Hepatocyte (in vitro differentiated cells): ENCODE data around the gene ZNF445. TPM values are rescaled to one million over a fixed set of nuclear protein-coding genes. Genes with fewer than 3 reads are reported as not detected.
"Not testable (repeated sequence)": the region's sequence is repeated elsewhere in the genome, so short reads cannot be mapped to it uniquely, and the experiment has no call there.

Experiments
- DNase-seq: peaks from one replicate; pipeline ENCODE4 v3.0.0-alpha.2; 2016; ENCODE audit warnings: low spot score
- H2AFZ ChIP-seq: fragments of 200-600 bp; sonication (generic); 2 replicates; pipeline ENCODE4 v1.6.0; 2016; ENCODE audit warnings: antibody characterized with exemption, mild to moderate bottlenecking
- H3K27ac ChIP-seq: fragments of 200-600 bp; sonication (generic); 2 replicates; pipeline ENCODE4 v1.5.1; 2016; ENCODE audit warnings: mild to moderate bottlenecking
- H3K27me3 ChIP-seq: fragments of 200-600 bp; sonication (generic); 2 replicates; pipeline ENCODE4 v1.6.1; 2016
- H3K36me3 ChIP-seq: fragments of 200-600 bp; sonication (generic); replicated peaks from 2 replicates; pipeline ENCODE4 v1.5.1; 2016; ENCODE audit warnings: low read depth; ENCODE audit not compliant: insufficient read depth
- H3K4me1 ChIP-seq: fragments of 200-600 bp; sonication (generic); 2 replicates; pipeline ENCODE4 v1.5.1; 2016; ENCODE audit warnings: mild to moderate bottlenecking, moderate library complexity; ENCODE audit not compliant: insufficient read depth
- H3K4me2 ChIP-seq: fragments of 200-600 bp; sonication (generic); 2 replicates; pipeline ENCODE4 v1.6.0; 2016
- H3K4me3 ChIP-seq: fragments of 200-600 bp; sonication (generic); 2 replicates; pipeline ENCODE4 v1.5.1; 2016; ENCODE audit warnings: mild to moderate bottlenecking
- H3K79me2 ChIP-seq: fragments of 200-600 bp; sonication (generic); 2 replicates; pipeline ENCODE4 v1.6.0; 2017; ENCODE audit warnings: mild to moderate bottlenecking
- H3K9me2 ChIP-seq: fragments of 200-600 bp; sonication (generic); replicated peaks from 2 replicates; pipeline ENCODE4 v1.6.0; 2017; ENCODE audit warnings: mild to moderate bottlenecking; ENCODE audit not compliant: insufficient read depth
- H3K9me3 ChIP-seq: fragments of 200-600 bp; sonication (generic); 2 replicates; pipeline ENCODE4 v1.5.1; 2016; ENCODE audit warnings: low read depth, mild to moderate bottlenecking
- H4K20me1 ChIP-seq: fragments of 200-600 bp; sonication (generic); 2 replicates; pipeline ENCODE4 v1.6.0; 2016; ENCODE audit warnings: mild to moderate bottlenecking; ENCODE audit not compliant: insufficient read depth, poor library complexity, severe bottlenecking
- CTCF ChIP-seq: fragments of 200-600 bp; sonication (generic); IDR thresholded peaks from 2 replicates; pipeline ENCODE4 v1.5.1; 2016; ENCODE audit warnings: antibody characterized with exemption, mild to moderate bottlenecking; ENCODE audit not compliant: poor library complexity
- EZH2 ChIP-seq: fragments of 200-600 bp; sonication (generic); IDR thresholded peaks from 2 replicates; pipeline ENCODE4 v1.6.1; 2016; ENCODE audit warnings: antibody characterized with exemption, mild to moderate bottlenecking, borderline replicate concordance
- EZH2phosphoT487 ChIP-seq: fragments of 200-600 bp; sonication (generic); IDR thresholded peaks from one replicate; pipeline ENCODE4 v1.6.1; 2018; ENCODE audit warnings: antibody characterized with exemption, mild to moderate bottlenecking, low read depth, moderate library complexity; ENCODE audit not compliant: unreplicated experiment, severe bottlenecking
- WGBS: methylation state at CpG from one replicate; pipeline ENCODE4 v1.1.6; 2016; ENCODE audit warnings: low lambda C conversion rate; ENCODE audit errors: missing lambda C conversion rate; 5-methylcytosine and 5-hydroxymethylcytosine counted together
- polyA plus RNA-seq: library from polyadenylated mRNA; unstranded; fragments of >200 nt; fragmentation: Nextera tagmentation; extraction: Ambion mirVana; gene quantifications from 2 replicates; pipeline ENCODE4 v1.2.1, GENCODE V29; 2016
- total RNA-seq: library from RNA; depleted of rRNA; stranded (reverse); fragments of >200 nt; gene quantifications from 2 replicates; pipeline ENCODE4 v1.2.3, GENCODE V29; 2014

The ZNF445 gene
- total and polyA plus RNA-seq, 2 experiments from 2014 or later, result 6.4 to 10.5 TPM

GRCh38 chr3:44469914-44470313 is 7.6 kb downstream of the ZNF445 start:
- Histone ChIP-seq H3K27me3 (no peaks in the 10 kb centered on the region), H3K79me2 (peaks cover 95% of the 10 kb centered on the region), H3K27ac (no peak overlapping the region), H3K9me2 (no peaks in the 10 kb centered on the region), H3K4me3 (no peak overlapping the region), H3K4me2 (no peak overlapping the region), H3K36me3 (no peaks in the 10 kb centered on the region), H4K20me1 (peaks cover 8% of the 10 kb centered on the region), H3K4me1 (no peaks in the 10 kb centered on the region), H2AFZ (no peak overlapping the region), H3K9me3 (no peaks in the 10 kb centered on the region)
- 75% methylated on average over 5 of the region's 5 CpGs for WGBS
- DNase-seq, result no peak
- no peak for TF ChIP-seq EZH2
- no peak for TF ChIP-seq CTCF
- no peak for TF ChIP-seq EZH2phosphoT487

DNA sequence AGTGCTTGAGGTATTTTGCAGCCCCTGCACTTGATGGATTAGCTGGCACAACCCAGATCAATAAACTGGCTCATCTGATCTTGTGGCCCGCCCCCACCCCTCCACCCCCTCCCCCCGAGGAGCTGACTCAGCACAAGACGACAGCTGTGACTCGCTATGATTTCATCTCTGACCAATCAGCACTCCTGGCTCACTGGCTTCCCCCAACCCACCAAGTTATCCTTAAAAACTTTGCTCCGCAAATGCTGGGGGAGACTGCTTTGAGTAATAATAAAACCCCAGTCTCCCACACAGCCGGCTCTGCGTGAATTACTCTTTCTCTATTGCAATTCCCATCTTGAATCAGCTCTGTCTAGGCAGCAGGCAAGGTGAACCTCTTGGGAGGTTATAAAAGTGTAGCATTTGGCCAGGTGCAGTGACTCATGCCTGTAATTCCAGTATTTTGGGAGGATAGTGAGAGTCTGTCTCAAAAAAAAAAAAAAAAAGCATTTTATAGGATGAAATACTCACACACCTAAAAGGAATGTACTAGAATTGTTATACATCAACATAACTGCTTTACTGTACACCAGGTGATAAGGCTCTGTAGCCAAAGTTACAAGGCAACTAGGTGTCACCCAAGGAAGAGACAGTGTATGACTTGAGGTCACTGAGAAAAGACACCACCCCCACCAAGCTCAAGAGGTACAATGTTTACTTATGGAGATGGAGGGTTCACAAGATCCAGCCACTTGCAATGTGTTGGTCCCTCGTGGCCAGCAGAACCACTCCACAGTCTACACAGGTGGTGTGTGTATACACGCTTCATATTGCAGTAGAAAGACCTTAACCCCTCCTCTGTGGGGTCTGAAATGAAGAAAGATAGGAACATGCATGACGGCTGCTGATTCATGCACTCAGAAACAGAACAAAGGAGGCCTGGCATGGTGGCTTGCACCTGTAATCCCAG is 8.6 kb downstream of the ZNF445 start:
- H4K20me1 ChIP-seq, result peaks cover 8% of the 10 kb centered on the region
- H3K27me3 ChIP-seq, result no peaks in the 10 kb centered on the region
- no peak overlapping the region for H2AFZ ChIP-seq
- H3K4me2 ChIP-seq, result peak overlapping the region; percentile 41
- no peak for DNase-seq
- no peak overlapping the region for H3K4me3 ChIP-seq
- no peaks in the 10 kb centered on the region for H3K4me1 ChIP-seq
- no peaks in the 10 kb centered on the region for H3K36me3 ChIP-seq
- no peak for TF ChIP-seq EZH2phosphoT487
- TF ChIP-seq EZH2, result no peak
- TF ChIP-seq CTCF, result no peak
- 58% methylated on average over 9 of the region's 10 CpGs for WGBS
- peaks cover 95% of the 10 kb centered on the region for H3K79me2 ChIP-seq
- H3K9me2 ChIP-seq, result no peaks in the 10 kb centered on the region
- H3K9me3 ChIP-seq, result no peaks in the 10 kb centered on the region
- peak overlapping the region; percentile 58 for H3K27ac ChIP-seq

DNA sequence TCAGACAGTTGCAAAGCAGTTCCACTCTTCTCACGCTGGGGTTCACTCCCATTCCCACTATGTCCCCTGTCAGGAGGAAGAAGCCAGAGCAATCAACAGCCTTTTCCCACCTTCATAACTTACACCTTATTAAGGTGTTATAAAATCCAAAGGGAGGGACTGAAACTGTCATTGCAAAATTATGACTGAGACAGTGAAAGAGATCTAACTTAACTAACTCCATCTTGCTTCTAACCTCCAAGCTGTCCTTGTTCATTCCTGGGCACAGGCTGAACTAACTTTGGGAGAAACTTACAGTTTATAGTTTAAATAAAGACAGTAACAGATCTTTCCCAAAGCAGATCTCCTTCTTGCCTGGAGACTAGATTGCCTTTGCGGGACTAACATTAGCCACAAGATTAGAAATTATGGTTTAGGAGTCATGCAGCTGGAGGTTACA is 9.4 kb downstream of the ZNF445 start:
- H3K79me2 ChIP-seq, result peaks cover 93% of the 10 kb centered on the region
- peak overlapping the region; percentile 45 for H3K27ac ChIP-seq
- not testable (repeated sequence) for H3K4me2 ChIP-seq, H3K9me2 ChIP-seq, H3K9me3 ChIP-seq, H3K27me3 ChIP-seq, H3K36me3 ChIP-seq, H2AFZ ChIP-seq, H3K4me3 ChIP-seq, H4K20me1 ChIP-seq, H3K4me1 ChIP-seq, DNase-seq
- WGBS, result 90% methylated on average over 2 of the region's 2 CpGs

- no peak overlapping the region for H3K27ac ChIP-seq
- no peak for DNase-seq
- H3K4me1 ChIP-seq, result no peaks in the 10 kb centered on the region
- H3K9me3 ChIP-seq, result no peaks in the 10 kb centered on the region
- no peaks in the 10 kb centered on the region for H3K27me3 ChIP-seq
- TF ChIP-seq CTCF, result no peak
- no peak for TF ChIP-seq EZH2
- TF ChIP-seq EZH2phosphoT487, result no peak
- no peaks in the 10 kb centered on the region for H3K9me2 ChIP-seq
- H3K4me2 ChIP-seq, result no peak overlapping the region
- peaks cover 8% of the 10 kb centered on the region for H4K20me1 ChIP-seq
- no peak overlapping the region for H3K4me3 ChIP-seq
- peaks cover 91% of the 10 kb centered on the region for H3K79me2 ChIP-seq
- no peaks in the 10 kb centered on the region for H3K36me3 ChIP-seq
- no peak overlapping the region for H2AFZ ChIP-seq
- WGBS, result 38% methylated on average over 1 of the region's 1 CpG
Observed at GRCh38 chr3:44467241-44467640, 10.2 kb downstream of the ZNF445 start.

DNA sequence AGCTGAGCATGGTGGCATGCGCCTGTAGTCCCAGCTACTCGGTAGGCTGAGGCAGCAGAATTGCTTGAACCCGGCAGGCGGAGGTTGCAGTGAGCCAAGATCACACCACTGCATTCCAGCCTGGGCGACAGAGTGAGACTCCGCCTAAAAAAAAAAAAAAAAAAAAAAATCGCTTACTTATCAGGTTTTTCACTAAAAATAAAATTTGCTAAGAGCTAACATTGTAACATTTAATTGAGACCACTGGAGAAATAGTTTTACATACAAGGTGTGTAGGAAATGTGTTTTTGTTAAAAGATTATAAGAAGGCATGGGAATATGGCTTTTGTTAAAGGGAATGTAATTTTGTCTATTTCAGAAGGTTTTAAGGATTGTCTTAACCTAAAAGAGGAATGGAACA is 12.6 kb downstream of the ZNF445 start:
- H3K9me2 ChIP-seq, DNase-seq, H3K27me3 ChIP-seq, H3K4me3 ChIP-seq, H3K9me3 ChIP-seq, H3K36me3 ChIP-seq, H3K4me1 ChIP-seq, H3K27ac ChIP-seq, H3K4me2 ChIP-seq, H4K20me1 ChIP-seq, H2AFZ ChIP-seq: not testable (repeated sequence)
- H3K79me2 ChIP-seq, result peaks cover 72% of the 10 kb centered on the region
- WGBS, result over 99% methylated on average over 7 of the region's 7 CpGs
